ENCODE data around the gene SHISA9.

The SHISA9 gene

DNA sequence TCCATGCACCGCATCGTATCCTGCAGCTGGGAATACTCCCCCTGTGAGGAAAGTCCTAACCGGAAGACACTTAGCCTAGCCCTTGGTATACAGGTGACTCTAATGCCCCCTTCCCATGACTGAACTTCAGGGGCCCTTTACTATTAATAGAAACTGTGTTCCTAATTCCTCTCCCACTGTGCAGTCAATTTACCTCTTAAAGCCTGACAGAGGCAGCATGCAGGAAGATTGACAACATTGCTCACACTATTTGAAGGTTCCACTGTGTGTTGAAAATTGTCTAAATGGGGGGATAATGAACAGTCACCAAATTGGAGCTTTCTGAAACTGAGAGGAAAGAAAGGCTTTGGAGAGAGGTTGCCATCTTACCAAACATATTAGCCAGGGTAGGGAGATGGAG is 222.6 kb downstream of the SHISA9 start:
- TF ChIP-seq, protein P1, sequence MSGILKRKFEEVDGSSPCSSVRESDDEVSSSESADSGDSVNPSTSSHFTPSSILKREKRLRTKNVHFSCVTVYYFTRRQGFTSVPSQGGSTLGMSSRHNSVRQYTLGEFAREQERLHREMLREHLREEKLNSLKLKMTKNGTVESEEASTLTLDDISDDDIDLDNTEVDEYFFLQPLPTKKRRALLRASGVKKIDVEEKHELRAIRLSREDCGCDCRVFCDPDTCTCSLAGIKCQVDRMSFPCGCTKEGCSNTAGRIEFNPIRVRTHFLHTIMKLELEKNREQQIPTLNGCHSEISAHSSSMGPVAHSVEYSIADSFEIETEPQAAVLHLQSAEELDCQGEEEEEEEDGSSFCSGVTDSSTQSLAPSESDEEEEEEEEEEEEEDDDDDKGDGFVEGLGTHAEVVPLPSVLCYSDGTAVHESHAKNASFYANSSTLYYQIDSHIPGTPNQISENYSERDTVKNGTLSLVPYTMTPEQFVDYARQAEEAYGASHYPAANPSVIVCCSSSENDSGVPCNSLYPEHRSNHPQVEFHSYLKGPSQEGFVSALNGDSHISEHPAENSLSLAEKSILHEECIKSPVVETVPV (CRISPR knock-in tag; IDR thresholded peaks at IDR 0.05): no peak
- TF ChIP-seq PPARA (CRISPR knock-in tag; IDR thresholded peaks at IDR 0.05; ENCODE audit: borderline replicate concordance) (no peak), ZFP3 (CRISPR knock-in tag; IDR thresholded peaks at IDR 0.05) (no peak), ZNF8 (CRISPR knock-in tag; IDR thresholded peaks at IDR 0.05) (no peak)
- no peak for ATAC-seq

DNA sequence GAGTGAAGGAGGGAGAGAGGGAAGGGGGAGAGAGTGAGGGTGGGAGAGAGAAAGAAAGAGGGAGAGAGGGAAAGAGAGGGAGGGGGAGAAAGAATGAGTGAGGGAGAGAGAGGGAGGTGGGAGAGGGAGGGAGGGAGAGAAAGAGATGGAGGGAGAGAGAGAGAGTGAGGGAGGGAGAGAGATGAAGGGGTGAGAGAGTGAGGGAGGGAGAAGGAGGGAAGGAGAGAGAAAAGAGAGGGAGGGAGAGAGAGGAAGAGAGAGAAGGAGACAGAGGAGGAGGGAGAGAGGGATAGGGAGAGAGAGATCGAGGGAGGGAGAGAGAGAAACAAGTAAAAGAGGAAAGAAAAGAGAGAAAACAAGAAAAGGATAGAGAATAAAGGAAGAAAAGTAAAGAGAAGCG is 225.7 kb downstream of the SHISA9 start:
- TF ChIP-seq ISL1 (CRISPR knock-in tag; IDR thresholded peaks at IDR 0.05): no peak
- TF ChIP-seq, protein P1 (CRISPR knock-in tag; IDR thresholded peaks at IDR 0.05): no peak
- no peak for ATAC-seq

DNA sequence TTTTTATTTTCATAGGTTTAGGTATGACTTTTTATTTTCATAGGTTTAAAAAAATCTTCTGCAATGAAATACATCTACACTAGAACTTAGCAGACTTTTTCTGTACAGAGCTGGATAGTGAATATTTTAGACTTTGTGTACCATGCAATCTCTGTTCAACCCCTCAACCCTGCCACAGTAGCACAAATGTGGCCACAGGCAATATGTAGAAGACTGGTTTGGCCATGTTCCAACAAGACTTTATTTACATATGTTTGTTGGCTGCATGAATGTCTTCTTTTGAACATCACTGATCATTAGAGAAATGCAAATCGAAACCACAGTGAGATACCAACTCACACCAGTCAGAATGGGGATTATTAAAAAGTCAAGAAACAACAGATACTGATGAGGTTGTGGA is 229.2 kb downstream of the SHISA9 start:
- TF ChIP-seq ESRRG (CRISPR knock-in tag; IDR thresholded peaks at IDR 0.05) (no peak), ZFP3 (CRISPR knock-in tag; IDR thresholded peaks at IDR 0.05) (no peak), TCF4 (CRISPR knock-in tag; IDR thresholded peaks at IDR 0.05; ENCODE audit: borderline replicate concordance) (no peak), ZNF565 (CRISPR knock-in tag; conservative IDR thresholded peaks at IDR 0.05; ENCODE audit: low read depth) (no peak)
- no peak for ATAC-seq

DNA sequence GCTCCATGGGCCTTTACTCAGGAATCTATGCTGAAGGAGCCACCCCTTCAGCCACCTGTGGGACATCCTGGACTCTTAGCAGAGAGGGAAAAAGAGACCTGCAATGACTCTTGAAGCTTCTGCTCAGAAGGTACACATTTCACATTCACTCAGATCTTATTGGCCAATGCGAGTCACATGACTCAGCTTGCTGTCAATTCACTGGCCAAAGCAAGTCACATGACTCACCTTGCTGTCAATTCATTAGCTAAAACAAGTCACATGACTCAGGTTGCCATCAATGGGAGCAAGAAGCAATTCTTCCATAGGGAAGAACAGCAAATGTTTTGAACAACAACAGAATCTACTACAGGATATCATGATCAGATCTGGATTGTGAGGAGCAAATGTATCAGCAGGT is 233.4 kb downstream of the SHISA9 start:
- no peak for ATAC-seq

DNA sequence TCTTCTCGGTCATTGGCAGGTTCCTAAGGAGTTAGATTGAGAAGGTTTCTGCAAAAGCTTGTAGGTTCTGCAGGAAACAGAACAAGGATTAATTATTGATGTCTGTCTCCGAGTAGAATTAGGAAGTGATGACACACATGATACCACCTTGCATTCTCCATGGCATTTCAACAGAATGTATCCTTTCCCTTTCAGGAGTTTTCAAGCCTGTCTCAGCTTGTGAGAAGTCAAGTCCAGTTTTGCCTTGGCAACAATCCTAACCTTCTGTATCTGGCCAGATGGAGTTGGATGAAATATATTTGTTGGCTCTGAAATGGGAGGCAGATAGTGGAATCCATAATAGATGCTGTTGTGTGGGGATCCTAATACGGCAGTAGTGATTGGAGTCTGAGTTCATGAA is 235.5 kb downstream of the SHISA9 start:
- TF ChIP-seq, protein P1 (CRISPR knock-in tag; IDR thresholded peaks at IDR 0.05): no peak
- TF ChIP-seq, protein P2, sequence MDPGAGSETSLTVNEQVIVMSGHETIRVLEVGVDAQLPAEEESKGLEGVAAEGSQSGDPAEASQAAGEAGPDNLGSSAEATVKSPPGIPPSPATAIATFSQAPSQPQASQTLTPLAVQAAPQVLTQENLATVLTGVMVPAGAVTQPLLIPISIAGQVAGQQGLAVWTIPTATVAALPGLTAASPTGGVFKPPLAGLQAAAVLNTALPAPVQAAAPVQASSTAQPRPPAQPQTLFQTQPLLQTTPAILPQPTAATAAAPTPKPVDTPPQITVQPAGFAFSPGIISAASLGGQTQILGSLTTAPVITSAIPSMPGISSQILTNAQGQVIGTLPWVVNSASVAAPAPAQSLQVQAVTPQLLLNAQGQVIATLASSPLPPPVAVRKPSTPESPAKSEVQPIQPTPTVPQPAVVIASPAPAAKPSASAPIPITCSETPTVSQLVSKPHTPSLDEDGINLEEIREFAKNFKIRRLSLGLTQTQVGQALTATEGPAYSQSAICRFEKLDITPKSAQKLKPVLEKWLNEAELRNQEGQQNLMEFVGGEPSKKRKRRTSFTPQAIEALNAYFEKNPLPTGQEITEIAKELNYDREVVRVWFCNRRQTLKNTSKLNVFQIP (CRISPR knock-in tag; IDR thresholded peaks at IDR 0.05; ENCODE audit: borderline replicate concordance, low read depth): no peak
- TF ChIP-seq ZC3H10 (CRISPR knock-in tag; IDR thresholded peaks at IDR 0.05) (no peak), ARNTL (CRISPR knock-in tag; IDR thresholded peaks at IDR 0.05; ENCODE audit: borderline replicate concordance, low read depth) (no peak)
- no peak for ATAC-seq

More for the DNA sequence above, 233.4 kb downstream of the SHISA9 start:
- no peak for TF ChIP-seq ZNF70 (CRISPR knock-in tag; IDR thresholded peaks at IDR 0.05)
- TF ChIP-seq, protein P3, sequence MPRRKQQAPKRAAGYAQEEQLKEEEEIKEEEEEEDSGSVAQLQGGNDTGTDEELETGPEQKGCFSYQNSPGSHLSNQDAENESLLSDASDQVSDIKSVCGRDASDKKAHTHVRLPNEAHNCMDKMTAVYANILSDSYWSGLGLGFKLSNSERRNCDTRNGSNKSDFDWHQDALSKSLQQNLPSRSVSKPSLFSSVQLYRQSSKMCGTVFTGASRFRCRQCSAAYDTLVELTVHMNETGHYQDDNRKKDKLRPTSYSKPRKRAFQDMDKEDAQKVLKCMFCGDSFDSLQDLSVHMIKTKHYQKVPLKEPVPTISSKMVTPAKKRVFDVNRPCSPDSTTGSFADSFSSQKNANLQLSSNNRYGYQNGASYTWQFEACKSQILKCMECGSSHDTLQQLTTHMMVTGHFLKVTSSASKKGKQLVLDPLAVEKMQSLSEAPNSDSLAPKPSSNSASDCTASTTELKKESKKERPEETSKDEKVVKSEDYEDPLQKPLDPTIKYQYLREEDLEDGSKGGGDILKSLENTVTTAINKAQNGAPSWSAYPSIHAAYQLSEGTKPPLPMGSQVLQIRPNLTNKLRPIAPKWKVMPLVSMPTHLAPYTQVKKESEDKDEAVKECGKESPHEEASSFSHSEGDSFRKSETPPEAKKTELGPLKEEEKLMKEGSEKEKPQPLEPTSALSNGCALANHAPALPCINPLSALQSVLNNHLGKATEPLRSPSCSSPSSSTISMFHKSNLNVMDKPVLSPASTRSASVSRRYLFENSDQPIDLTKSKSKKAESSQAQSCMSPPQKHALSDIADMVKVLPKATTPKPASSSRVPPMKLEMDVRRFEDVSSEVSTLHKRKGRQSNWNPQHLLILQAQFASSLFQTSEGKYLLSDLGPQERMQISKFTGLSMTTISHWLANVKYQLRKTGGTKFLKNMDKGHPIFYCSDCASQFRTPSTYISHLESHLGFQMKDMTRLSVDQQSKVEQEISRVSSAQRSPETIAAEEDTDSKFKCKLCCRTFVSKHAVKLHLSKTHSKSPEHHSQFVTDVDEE (CRISPR knock-in tag; IDR thresholded peaks at IDR 0.05): no peak
- TF ChIP-seq, protein P4, sequence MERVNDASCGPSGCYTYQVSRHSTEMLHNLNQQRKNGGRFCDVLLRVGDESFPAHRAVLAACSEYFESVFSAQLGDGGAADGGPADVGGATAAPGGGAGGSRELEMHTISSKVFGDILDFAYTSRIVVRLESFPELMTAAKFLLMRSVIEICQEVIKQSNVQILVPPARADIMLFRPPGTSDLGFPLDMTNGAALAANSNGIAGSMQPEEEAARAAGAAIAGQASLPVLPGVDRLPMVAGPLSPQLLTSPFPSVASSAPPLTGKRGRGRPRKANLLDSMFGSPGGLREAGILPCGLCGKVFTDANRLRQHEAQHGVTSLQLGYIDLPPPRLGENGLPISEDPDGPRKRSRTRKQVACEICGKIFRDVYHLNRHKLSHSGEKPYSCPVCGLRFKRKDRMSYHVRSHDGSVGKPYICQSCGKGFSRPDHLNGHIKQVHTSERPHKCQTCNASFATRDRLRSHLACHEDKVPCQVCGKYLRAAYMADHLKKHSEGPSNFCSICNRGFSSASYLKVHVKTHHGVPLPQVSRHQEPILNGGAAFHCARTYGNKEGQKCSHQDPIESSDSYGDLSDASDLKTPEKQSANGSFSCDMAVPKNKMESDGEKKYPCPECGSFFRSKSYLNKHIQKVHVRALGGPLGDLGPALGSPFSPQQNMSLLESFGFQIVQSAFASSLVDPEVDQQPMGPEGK (CRISPR knock-in tag; IDR thresholded peaks at IDR 0.05; ENCODE audit: borderline replicate concordance): no peak
